Central memory CD8-positive, alpha-beta T cell (primary cell): Measurements from ENCODE around the gene CUX1.

Source experiments
- ATAC-seq: fragments of 150-1000 bp; cut with Tn5 transposase; replicated peaks from 2 replicates; pipeline ENCODE4 v1.10.0; 2022; ENCODE audit warnings: mild to moderate bottlenecking, moderate FRiP score, moderate number of reproducible peaks; ENCODE audit not compliant: poor library complexity, severe bottlenecking; ENCODE audit errors: extremely low read depth
- DNase-seq, 2 donors: peaks; one replicate each; pipeline ENCODE4 v3.0.0; 2021; ENCODE audit warnings: low spot score in 2 of 2
- H3K27ac Mint-ChIP-seq: one replicate; pipeline ENCODE4 v1.8.0; 2022; ENCODE audit warnings: low read depth, mild to moderate bottlenecking, moderate library complexity, mixed read lengths
- H3K27me3 Mint-ChIP-seq: one replicate; pipeline ENCODE4 v1.8.0; 2022; ENCODE audit warnings: mixed read lengths
- H3K36me3 Mint-ChIP-seq: one replicate; pipeline ENCODE4 v1.8.0; 2022; ENCODE audit warnings: mild to moderate bottlenecking, moderate library complexity, mixed read lengths; ENCODE audit not compliant: insufficient read depth
- H3K4me1 Mint-ChIP-seq: one replicate; pipeline ENCODE4 v1.8.0; 2022; ENCODE audit warnings: mixed read lengths
- H3K4me3 Mint-ChIP-seq: one replicate; pipeline ENCODE4 v1.8.0; 2022; ENCODE audit warnings: mild to moderate bottlenecking, moderate library complexity, mixed read lengths
- H3K9me3 Mint-ChIP-seq: one replicate; pipeline ENCODE4 v1.8.0; 2022; ENCODE audit warnings: mixed read lengths

The CUX1 gene

GRCh38 chr7:101891936-101892640 lies 74.7 kb downstream of the CUX1 start:
- ATAC-seq (no peak), DNase-seq (no peak)
- no peak overlapping the region for H3K4me3 Mint-ChIP-seq
- H3K9me3 Mint-ChIP-seq: no peaks in the 10 kb centered on the region
- peaks cover 23% of the 10 kb centered on the region for H3K4me1 Mint-ChIP-seq
- no peak overlapping the region for H3K27ac Mint-ChIP-seq
- peaks cover 2% of the 10 kb centered on the region for H3K36me3 Mint-ChIP-seq
- H3K27me3 Mint-ChIP-seq: no peaks in the 10 kb centered on the region

GRCh38 chr7:101893341-101894082 lies 76.1 kb downstream of the CUX1 start:
- Mint-ChIP-seq H3K27ac (no peak overlapping the region), H3K9me3 (no peaks in the 10 kb centered on the region), H3K4me1 (peaks cover 23% of the 10 kb centered on the region), H3K4me3 (no peak overlapping the region), H3K36me3 (peaks cover 2% of the 10 kb centered on the region), H3K27me3 (no peaks in the 10 kb centered on the region)
- no peak for DNase-seq
- ATAC-seq: no peak

GRCh38 chr7:101896316-101896715 lies 78.9 kb downstream of the CUX1 start:
- H3K9me3 Mint-ChIP-seq: no peaks in the 10 kb centered on the region
- no peak overlapping the region for H3K4me3 Mint-ChIP-seq
- H3K36me3 Mint-ChIP-seq: no peaks in the 10 kb centered on the region
- H3K27ac Mint-ChIP-seq: no peak overlapping the region
- ATAC-seq (no peak), DNase-seq (no peak)
- H3K4me1 Mint-ChIP-seq: peaks cover 17% of the 10 kb centered on the region
- no peaks in the 10 kb centered on the region for H3K27me3 Mint-ChIP-seq

GRCh38 chr7:101896941-101897340 lies 79.5 kb downstream of the CUX1 start:
- Mint-ChIP-seq H3K27me3 (no peaks in the 10 kb centered on the region), H3K4me1 (peaks cover 13% of the 10 kb centered on the region), H3K4me3 (no peak overlapping the region), H3K27ac (no peak overlapping the region), H3K36me3 (no peaks in the 10 kb centered on the region), H3K9me3 (no peaks in the 10 kb centered on the region)
- no peak for DNase-seq
- no peak for ATAC-seq

GRCh38 chr7:101898106-101898505 lies 80.7 kb downstream of the CUX1 start:
- H3K27ac Mint-ChIP-seq: no peak overlapping the region
- DNase-seq (no peak), ATAC-seq (no peak)
- peaks cover 10% of the 10 kb centered on the region for H3K4me1 Mint-ChIP-seq
- H3K4me3 Mint-ChIP-seq: no peak overlapping the region
- H3K27me3 Mint-ChIP-seq: no peaks in the 10 kb centered on the region
- no peaks in the 10 kb centered on the region for H3K36me3 Mint-ChIP-seq
- no peaks in the 10 kb centered on the region for H3K9me3 Mint-ChIP-seq

- Mint-ChIP-seq H3K27ac (no peak overlapping the region), H3K27me3 (no peaks in the 10 kb centered on the region), H3K4me1 (peaks cover 12% of the 10 kb centered on the region), H3K9me3 (no peaks in the 10 kb centered on the region), H3K36me3 (no peaks in the 10 kb centered on the region), H3K4me3 (no peak overlapping the region)
- DNase-seq: no peak
- no peak for ATAC-seq
Observed at GRCh38 chr7:101899616-101900015, 82.2 kb downstream of the CUX1 start.

- Mint-ChIP-seq H3K27me3 (no peaks in the 10 kb centered on the region), H3K36me3 (no peaks in the 10 kb centered on the region), H3K27ac (no peak overlapping the region), H3K4me3 (no peak overlapping the region), H3K9me3 (no peaks in the 10 kb centered on the region), H3K4me1 (peaks cover 15% of the 10 kb centered on the region)
- ATAC-seq (no peak), DNase-seq (no peak)
Observed at GRCh38 chr7:101900103-101900502, 82.7 kb downstream of the CUX1 start.

GRCh38 chr7:101901661-101902491 lies 84.5 kb downstream of the CUX1 start:
- no peak for DNase-seq
- H3K27ac Mint-ChIP-seq: no peak overlapping the region
- H3K36me3 Mint-ChIP-seq: no peaks in the 10 kb centered on the region

GRCh38 chr7:101902680-101903514 lies 85.5 kb downstream of the CUX1 start:
- Mint-ChIP-seq H3K27me3 (no peaks in the 10 kb centered on the region), H3K4me3 (no peak overlapping the region), H3K27ac (no peak overlapping the region), H3K9me3 (no peaks in the 10 kb centered on the region), H3K4me1 (peaks cover 21% of the 10 kb centered on the region), H3K36me3 (no peaks in the 10 kb centered on the region)
- DNase-seq (no peak), ATAC-seq (no peak)

More at GRCh38 chr7:101901661-101902491, 84.5 kb downstream of the CUX1 start:
- no peak for ATAC-seq
- H3K27me3 Mint-ChIP-seq: no peaks in the 10 kb centered on the region
- no peaks in the 10 kb centered on the region for H3K9me3 Mint-ChIP-seq
- peaks cover 21% of the 10 kb centered on the region for H3K4me1 Mint-ChIP-seq
- no peak overlapping the region for H3K4me3 Mint-ChIP-seq

GRCh38 chr7:101903515-101903868 lies 86.1 kb downstream of the CUX1 start:
- no peaks in the 10 kb centered on the region for H3K36me3 Mint-ChIP-seq
- H3K27me3 Mint-ChIP-seq: no peaks in the 10 kb centered on the region
- DNase-seq: no peak
- H3K27ac Mint-ChIP-seq: no peak overlapping the region
- no peak overlapping the region for H3K4me3 Mint-ChIP-seq
- H3K4me1 Mint-ChIP-seq: peaks cover 21% of the 10 kb centered on the region
- no peak for ATAC-seq
- H3K9me3 Mint-ChIP-seq: no peaks in the 10 kb centered on the region

GRCh38 chr7:101904019-101904418 lies 86.6 kb downstream of the CUX1 start:
- no peak overlapping the region for H3K4me3 Mint-ChIP-seq
- H3K9me3 Mint-ChIP-seq: no peaks in the 10 kb centered on the region
- no peak overlapping the region for H3K27ac Mint-ChIP-seq
- H3K27me3 Mint-ChIP-seq: no peaks in the 10 kb centered on the region
- H3K4me1 Mint-ChIP-seq: peaks cover 21% of the 10 kb centered on the region
- DNase-seq (no peak), ATAC-seq (no peak)
- H3K36me3 Mint-ChIP-seq: no peaks in the 10 kb centered on the region

GRCh38 chr7:101905203-101905865 lies 87.9 kb downstream of the CUX1 start:
- peaks cover 14% of the 10 kb centered on the region for H3K4me1 Mint-ChIP-seq
- no peaks in the 10 kb centered on the region for H3K9me3 Mint-ChIP-seq
- H3K27ac Mint-ChIP-seq: no peak overlapping the region
- ATAC-seq: no peak
- DNase-seq: no peak
- H3K36me3 Mint-ChIP-seq: no peaks in the 10 kb centered on the region
- no peaks in the 10 kb centered on the region for H3K27me3 Mint-ChIP-seq
- no peak overlapping the region for H3K4me3 Mint-ChIP-seq
